ENCODE measurements around the gene TRIM75. TPM values are rescaled to one million over a fixed set of nuclear protein-coding genes. Genes with fewer than 3 reads are reported as not detected.
"Not testable (repeated sequence)": the region's sequence is repeated elsewhere in the genome, so short reads cannot be mapped to it uniquely, and the experiment has no call there.

Gene TRIM75
- total and polyA plus RNA-seq, 7 donors = not detected

GRCh38 chr4:165077034-165077578, 23.4 kb downstream of the TRIM75 start:
- Histone ChIP-seq H3K36me3 (ENCODE audit: insufficient read depth in 1 of 2, low read depth in 1 of 2) (peaks cover 0 to 21% of the 10 kb centered on the region in 2 donors), H3K27me3 (ENCODE audit: insufficient read depth in 3 of 3, low read length in 2 of 3) (no peaks in the 10 kb centered on the region), H3K9me3 (no peaks in the 10 kb centered on the region), H3K4me3 (no peak overlapping the region), H3K27ac (no peak overlapping the region), H3K4me1 (no peaks in the 10 kb centered on the region)
- ATAC-seq (no peak), DNase-seq (no peak)
- TF ChIP-seq CTCF (IDR thresholded peaks at IDR 0.05) = no peak
- intact Hi-C loops (cut with DNase I) = no loop called here
- 92 to 94% (median 93%) methylated on average over 5 of the region's 5 CpGs for WGBS, 3 donors

- Histone ChIP-seq H3K27me3 (ENCODE audit: insufficient read depth in 3 of 3, low read length in 2 of 3) (no peaks in the 10 kb centered on the region), H3K36me3 (ENCODE audit: insufficient read depth in 1 of 2, low read depth in 1 of 2) (peaks cover 0 to 28% of the 10 kb centered on the region in 2 donors), H3K27ac (no peak overlapping the region), H3K9me3 (no peaks in the 10 kb centered on the region), H3K4me1 (no peaks in the 10 kb centered on the region), H3K4me3 (no peak overlapping the region)
- no peak for TF ChIP-seq CTCF (IDR thresholded peaks at IDR 0.05)
- DNase-seq (peak; percentile 32 to 78), ATAC-seq (peak; percentile 92 to 100 (median 96))
- intact Hi-C loops (cut with DNase I) = no loop called here
- WGBS, 3 donors = 6 to 10% (median 9%) methylated on average over 6 of the region's 6 CpGs
Measured at GRCh38 chr4:165079476-165079875, 25.8 kb downstream of the TRIM75 start.

- H3K4me1 ChIP-seq; H3K27me3 ChIP-seq (ENCODE audit: insufficient read depth in 3 of 3, low read length in 2 of 3); H3K27ac ChIP-seq; intact Hi-C loops (cut with DNase I); ATAC-seq; H3K9me3 ChIP-seq; H3K4me3 ChIP-seq; DNase-seq: not testable (repeated sequence)
- WGBS, 3 donors = 96 to 98% (median 96%) methylated on average over 5 to 7 of the region's 7 CpGs
- H3K36me3 ChIP-seq (ENCODE audit: insufficient read depth in 1 of 2, low read depth in 1 of 2) = peaks cover 7 to 65% of the 10 kb centered on the region in 2 donors
Measured at GRCh38 chr4:165084787-165085186, 31.1 kb downstream of the TRIM75 start.

GRCh38 chr4:165085946-165086345, 32.3 kb downstream of the TRIM75 start:
- H3K4me3 ChIP-seq = no peak overlapping the region
- no peak for TF ChIP-seq CTCF (IDR thresholded peaks at IDR 0.05)
- H3K27ac ChIP-seq = no peak overlapping the region
- no peaks in the 10 kb centered on the region for H3K4me1 ChIP-seq
- peaks cover 7 to 66% of the 10 kb centered on the region in 2 donors for H3K36me3 ChIP-seq (ENCODE audit: insufficient read depth in 1 of 2, low read depth in 1 of 2)
- intact Hi-C loops (cut with DNase I) = no loop called here
- H3K27me3 ChIP-seq (ENCODE audit: insufficient read depth in 3 of 3, low read length in 2 of 3) = no peaks in the 10 kb centered on the region
- H3K9me3 ChIP-seq = no peaks in the 10 kb centered on the region
- WGBS, 3 donors = 69 to 100% (median 96%) methylated on average over 2 of the region's 2 CpGs
- no peak for ATAC-seq
- no peak for DNase-seq

GRCh38 chr4:165088366-165088765, 34.7 kb downstream of the TRIM75 start:
- no peak for TF ChIP-seq CTCF (IDR thresholded peaks at IDR 0.05)
- H3K4me1 ChIP-seq = no peaks in the 10 kb centered on the region
- 86 to 91% (median 89%) methylated on average over 3 of the region's 3 CpGs for WGBS, 3 donors
- intact Hi-C loops (cut with DNase I) = no loop called here
- ATAC-seq = no peak
- no peaks in the 10 kb centered on the region for H3K27me3 ChIP-seq (ENCODE audit: insufficient read depth in 3 of 3, low read length in 2 of 3)
- H3K4me3 ChIP-seq = no peak overlapping the region
- H3K36me3 ChIP-seq (ENCODE audit: insufficient read depth in 1 of 2, low read depth in 1 of 2) = peaks cover 7 to 76% of the 10 kb centered on the region in 2 donors
- H3K27ac ChIP-seq = no peak overlapping the region
- H3K9me3 ChIP-seq = no peaks in the 10 kb centered on the region
- DNase-seq = no peak

- H3K9me3 ChIP-seq; H3K27ac ChIP-seq; DNase-seq; ATAC-seq; H3K4me1 ChIP-seq; H3K27me3 ChIP-seq (ENCODE audit: insufficient read depth in 3 of 3, low read length in 2 of 3); H3K4me3 ChIP-seq: not testable (repeated sequence)
- WGBS, 3 donors = 93 to 96% (median 93%) methylated on average over 8 of the region's 8 CpGs
- intact Hi-C loops (cut with DNase I) = loop anchor here in 1 of 2 donors (10.0 kb wide), 2 partner anchors 317 to 1537 kb away; no protein-coding TSS in a partner anchor
- peaks cover 4 to 59% of the 10 kb centered on the region in 2 donors for H3K36me3 ChIP-seq (ENCODE audit: insufficient read depth in 1 of 2, low read depth in 1 of 2)
Measured at GRCh38 chr4:165092187-165092586, 38.5 kb downstream of the TRIM75 start.

Measured in psoas muscle (tissue), 8 donors.